22Rv1 (cell line): ENCODE results near the gene TUBGCP3.

Experiments used
- ZFX ChIP-seq: fragments of 450-650 bp; IDR thresholded peaks from 2 replicates; pipeline ENCODE4 v1.6.1; 2017; ENCODE audit warnings: antibody characterized with exemption, borderline replicate concordance
- TF ChIP-seq, protein P1 (sequence below): fragments of 450-650 bp; IDR thresholded peaks from 2 replicates; pipeline ENCODE4 v1.5.1; 2017; ENCODE audit warnings: mild to moderate bottlenecking

GRCh38 chr13:112510987-112511685, 76.8 kb downstream of the TUBGCP3 start:
- TF ChIP-seq, protein P1, sequence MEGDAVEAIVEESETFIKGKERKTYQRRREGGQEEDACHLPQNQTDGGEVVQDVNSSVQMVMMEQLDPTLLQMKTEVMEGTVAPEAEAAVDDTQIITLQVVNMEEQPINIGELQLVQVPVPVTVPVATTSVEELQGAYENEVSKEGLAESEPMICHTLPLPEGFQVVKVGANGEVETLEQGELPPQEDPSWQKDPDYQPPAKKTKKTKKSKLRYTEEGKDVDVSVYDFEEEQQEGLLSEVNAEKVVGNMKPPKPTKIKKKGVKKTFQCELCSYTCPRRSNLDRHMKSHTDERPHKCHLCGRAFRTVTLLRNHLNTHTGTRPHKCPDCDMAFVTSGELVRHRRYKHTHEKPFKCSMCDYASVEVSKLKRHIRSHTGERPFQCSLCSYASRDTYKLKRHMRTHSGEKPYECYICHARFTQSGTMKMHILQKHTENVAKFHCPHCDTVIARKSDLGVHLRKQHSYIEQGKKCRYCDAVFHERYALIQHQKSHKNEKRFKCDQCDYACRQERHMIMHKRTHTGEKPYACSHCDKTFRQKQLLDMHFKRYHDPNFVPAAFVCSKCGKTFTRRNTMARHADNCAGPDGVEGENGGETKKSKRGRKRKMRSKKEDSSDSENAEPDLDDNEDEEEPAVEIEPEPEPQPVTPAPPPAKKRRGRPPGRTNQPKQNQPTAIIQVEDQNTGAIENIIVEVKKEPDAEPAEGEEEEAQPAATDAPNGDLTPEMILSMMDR: no peak
- no peak for TF ChIP-seq ZFX
